Measurements from ENCODE around the gene LURAP1L. TPM values are rescaled to one million over a fixed set of nuclear protein-coding genes. Genes with fewer than 3 reads are reported as not detected.

The LURAP1L gene
- polyA plus RNA-seq, 2 of the 4 experiments (the other 2 are of a cell fraction) = 24.4 to 61.4 TPM

DNA sequence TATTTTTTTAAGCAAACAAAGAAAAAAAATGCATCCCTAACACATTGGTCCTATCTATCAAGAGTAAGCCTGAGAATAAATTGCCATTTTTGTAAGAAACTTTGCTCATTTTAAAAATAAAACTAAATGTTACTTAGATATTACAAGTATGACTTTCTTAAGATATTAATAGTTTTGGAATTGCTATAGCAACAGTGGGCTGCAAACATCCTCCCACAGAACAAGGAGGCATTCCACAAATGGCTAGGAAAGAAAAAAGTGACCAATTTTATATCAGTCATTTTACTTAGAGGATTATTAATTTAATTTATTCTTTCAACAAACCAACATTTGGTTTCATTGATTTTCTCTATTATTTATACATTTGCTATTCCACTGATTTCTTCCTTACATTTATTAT, 63.7 kb downstream of the LURAP1L start:
- Histone ChIP-seq H3K4me3 (no peak overlapping the region), H3K27ac (no peak overlapping the region), H3K4me2 (no peak overlapping the region), H3K9me3 (peaks cover 12% of the 10 kb centered on the region; the same call in 2 of the 3 replicates), H3K4me1 (no peaks in the 10 kb centered on the region)
- ATAC-seq = no peak
- POLR2A ChIA-PET = no interaction called here
- no peak for DNase-seq (ENCODE audit: low read depth in 1 of 2, low spot score in 1 of 2)
- no peak for FAIRE-seq
- no peak for TF ChIP-seq ESRRA (IDR thresholded peaks at IDR 0.05; ENCODE audit: borderline replicate concordance, low read length)
- no peak for TF ChIP-seq CHD2 (IDR thresholded peaks at IDR 0.05; ENCODE audit: low read length, partially characterized antibody)
- TF ChIP-seq RFX5 (IDR thresholded peaks at IDR 0.05) = no peak
- no peak for TF ChIP-seq HMGXB4 (CRISPR knock-in tag; IDR thresholded peaks at IDR 0.05; ENCODE audit: borderline replicate concordance)
- TF ChIP-seq, protein P1, sequence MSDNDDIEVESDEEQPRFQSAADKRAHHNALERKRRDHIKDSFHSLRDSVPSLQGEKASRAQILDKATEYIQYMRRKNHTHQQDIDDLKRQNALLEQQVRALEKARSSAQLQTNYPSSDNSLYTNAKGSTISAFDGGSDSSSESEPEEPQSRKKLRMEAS (IDR thresholded peaks at IDR 0.05) = no peak
- no peak for TF ChIP-seq CBX8 (IDR thresholded peaks at IDR 0.05)
- TF ChIP-seq NR3C1 (IDR thresholded peaks at IDR 0.05) = no peak
- no peak for TF ChIP-seq ZSCAN20 (CRISPR knock-in tag; IDR thresholded peaks at IDR 0.05)
- no peak for TF ChIP-seq ZC3H11A (IDR thresholded peaks at IDR 0.05)
- TF ChIP-seq FOSL2 (IDR thresholded peaks at IDR 0.05) = no peak
- no peak for TF ChIP-seq FOSL2 (CRISPR knock-in tag; IDR thresholded peaks at IDR 0.05)
- TF ChIP-seq NPAS2 (CRISPR knock-in tag; IDR thresholded peaks at IDR 0.05; ENCODE audit: borderline replicate concordance) = no peak
- no peak for TF ChIP-seq HOXB13 (CRISPR knock-in tag; IDR thresholded peaks at IDR 0.05; ENCODE audit: low read depth)
- TF ChIP-seq EP300 (IDR thresholded peaks at IDR 0.05) = no peak
- no peak for TF ChIP-seq MAZ (IDR thresholded peaks at IDR 0.05; ENCODE audit: borderline replicate concordance, low read depth, low read length)
- TF ChIP-seq GATA3 (IDR thresholded peaks at IDR 0.05; ENCODE audit: borderline replicate concordance) = no peak
- CTCF ChIA-PET = interaction anchor here (0.8 kb wide), 1 partner anchor 62 kb away, joined by 3 read pairs; no protein-coding TSS in a partner anchor

DNA sequence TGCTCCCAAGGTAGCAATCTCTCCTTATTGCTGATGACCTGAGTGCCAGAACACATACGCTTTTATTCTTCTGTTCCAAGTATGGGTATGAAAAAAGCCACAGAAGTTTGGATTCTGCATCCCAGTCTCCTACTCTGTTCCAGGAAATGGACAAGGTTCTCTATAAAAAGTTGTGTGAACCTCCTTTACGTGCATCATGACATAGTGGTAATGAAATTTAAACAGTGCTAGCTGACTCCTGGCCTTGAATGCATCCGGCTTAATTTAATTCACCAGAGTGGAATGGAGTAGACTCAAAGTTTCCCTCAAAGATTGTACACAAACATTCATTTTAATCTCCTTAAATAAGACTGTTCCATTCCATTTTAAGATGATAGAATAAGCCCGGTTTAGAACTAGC, 68.9 kb downstream of the LURAP1L start:
- ChIA-PET CTCF (no interaction called here), POLR2A (no interaction called here)
- FAIRE-seq (no peak), ATAC-seq (no peak), DNase-seq (ENCODE audit: low read depth in 1 of 2, low spot score in 1 of 2) (no peak)
- Histone ChIP-seq H3K4me3 (no peak overlapping the region), H3K4me1 (peaks cover 4% of the 10 kb centered on the region; the same call in 1 of the 3 replicates), H3K9me3 (peaks cover 4% of the 10 kb centered on the region; the same call in 1 of the 3 replicates), H3K4me2 (no peak overlapping the region), H3K27ac (no peak overlapping the region)
- WGBS (ENCODE audit: missing lambda C conversion rate) = 87% methylated on average over 4 of the region's 4 CpGs
- TF ChIP-seq EHMT2 (IDR thresholded peaks at IDR 0.05; ENCODE audit: low read depth) (no peak), MAFK (IDR thresholded peaks at IDR 0.05; ENCODE audit: partially characterized antibody) (no peak), FOXS1 (CRISPR knock-in tag; IDR thresholded peaks at IDR 0.05) (no peak), FOSL2 (IDR thresholded peaks at IDR 0.05) (no peak), FOSL2 (CRISPR knock-in tag; IDR thresholded peaks at IDR 0.05) (no peak), RARB (CRISPR knock-in tag; IDR thresholded peaks at IDR 0.05) (no peak), RAD21 (conservative IDR thresholded peaks at IDR 0.05 in 1 of 2, IDR thresholded peaks at IDR 0.05 in 1 of 2) (no peak), HOXB5 (CRISPR knock-in tag; IDR thresholded peaks at IDR 0.05) (no peak), ELK1 (IDR thresholded peaks at IDR 0.05; ENCODE audit: low read depth, low read length) (no peak), JUN (IDR thresholded peaks at IDR 0.05) (no peak)

DNA sequence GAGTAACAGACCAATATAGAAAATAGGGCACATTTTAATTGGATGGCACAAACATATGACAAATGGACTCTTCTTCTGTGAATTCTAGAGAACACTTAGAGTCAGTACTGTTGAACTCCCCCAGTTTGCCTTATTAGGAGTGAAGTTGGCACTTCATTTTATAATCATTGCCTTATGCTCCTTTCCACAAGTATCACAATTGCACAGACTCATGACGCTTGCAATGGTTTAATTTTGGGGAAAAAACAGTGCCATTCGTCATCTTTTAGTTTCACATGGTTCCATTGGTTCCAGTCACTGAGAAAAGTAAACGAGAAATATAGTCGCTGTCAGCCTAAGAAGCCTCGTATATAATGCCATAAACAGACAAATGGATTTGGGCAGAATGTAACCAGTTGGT, 71.2 kb downstream of the LURAP1L start:
- ChIA-PET CTCF (no interaction called here), POLR2A (no interaction called here)
- no peak overlapping the region for H3K4me3 ChIP-seq
- H3K4me1 ChIP-seq = peaks cover 8% of the 10 kb centered on the region; the same call in 1 of the 3 replicates
- peaks cover 4% of the 10 kb centered on the region; the same call in 1 of the 3 replicates for H3K9me3 ChIP-seq
- FAIRE-seq (peak; percentile 51), ATAC-seq (no peak), DNase-seq (ENCODE audit: low read depth in 1 of 2, low spot score in 1 of 2) (no peak)
- 93% methylated on average over 5 of the region's 5 CpGs for WGBS (ENCODE audit: missing lambda C conversion rate)
- no peak overlapping the region for H3K4me2 ChIP-seq
- H3K27ac ChIP-seq = no peak overlapping the region
- TF ChIP-seq CBX8 (IDR thresholded peaks at IDR 0.05) = no peak
- no peak for TF ChIP-seq EHF (CRISPR knock-in tag; IDR thresholded peaks at IDR 0.05)
- no peak for TF ChIP-seq RARB (CRISPR knock-in tag; IDR thresholded peaks at IDR 0.05)
- TF ChIP-seq, protein P2, sequence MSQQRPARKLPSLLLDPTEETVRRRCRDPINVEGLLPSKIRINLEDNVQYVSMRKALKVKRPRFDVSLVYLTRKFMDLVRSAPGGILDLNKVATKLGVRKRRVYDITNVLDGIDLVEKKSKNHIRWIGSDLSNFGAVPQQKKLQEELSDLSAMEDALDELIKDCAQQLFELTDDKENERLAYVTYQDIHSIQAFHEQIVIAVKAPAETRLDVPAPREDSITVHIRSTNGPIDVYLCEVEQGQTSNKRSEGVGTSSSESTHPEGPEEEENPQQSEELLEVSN (IDR thresholded peaks at IDR 0.05; ENCODE audit: borderline replicate concordance, low read depth) = no peak
- TF ChIP-seq JUN (IDR thresholded peaks at IDR 0.05) = no peak
- TF ChIP-seq, protein P3, sequence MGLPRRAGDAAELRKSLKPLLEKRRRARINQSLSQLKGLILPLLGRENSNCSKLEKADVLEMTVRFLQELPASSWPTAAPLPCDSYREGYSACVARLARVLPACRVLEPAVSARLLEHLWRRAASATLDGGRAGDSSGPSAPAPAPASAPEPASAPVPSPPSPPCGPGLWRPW (IDR thresholded peaks at IDR 0.05) = no peak
- no peak for TF ChIP-seq FOSL2 (IDR thresholded peaks at IDR 0.05)
- no peak for TF ChIP-seq FOSL2 (CRISPR knock-in tag; IDR thresholded peaks at IDR 0.05)
- no peak for TF ChIP-seq EHMT2 (IDR thresholded peaks at IDR 0.05; ENCODE audit: low read depth)
